Mammary epithelial cell (primary cell): Measurements from ENCODE around the gene NKIRAS1.

Experiments
- CTCF ChIP-seq, 2 donors: IDR thresholded peaks in 1 of 2; conservative IDR thresholded peaks in 1 of 2; 2 replicates each; pipeline ENCODE4 v1.5.1; 2011 to 2012; ENCODE audit warnings: inconsistent platforms in 2 of 2, low read length in 2 of 2, mild to moderate bottlenecking in 2 of 2, control low read depth in 1 of 2, low read depth in 1 of 2; ENCODE audit not compliant: insufficient read depth in 1 of 2; ENCODE audit errors: extremely low read depth in 1 of 2
- EZH2 ChIP-seq: IDR thresholded peaks from 2 replicates; pipeline ENCODE4 v1.6.1; 2012; ENCODE audit warnings: low read length, inconsistent platforms, borderline replicate concordance

- TF ChIP-seq EZH2 (no peak), CTCF (conservative IDR thresholded peaks at IDR 0.05 in 1 of 2, IDR thresholded peaks at IDR 0.05 in 1 of 2; ENCODE audit: extremely low read depth in 1 of 2, insufficient read depth in 1 of 2, low read depth in 1 of 2, low read length in 2 of 2) (no peak)
Measured at GRCh38 chr3:23954144-23954543, 37.4 kb upstream of the NKIRAS1 start.
